ENCODE results near the gene AKT1S1.

The AKT1S1 gene

GRCh38 chr19:49836176-49837008 lies 40.8 kb downstream of the AKT1S1 start:
- H3K27ac ChIP-seq (ENCODE audit: low read depth, low read length), result no peak overlapping the region
- H3K79me2 ChIP-seq (ENCODE audit: control insufficient read depth, insufficient read depth, low read length), result no peaks in the 10 kb centered on the region
- no peak overlapping the region for H4K8ac ChIP-seq (ENCODE audit: low read depth, low read length)
- no peak overlapping the region for H2AK5ac ChIP-seq (ENCODE audit: low read length)
- no peak overlapping the region for H3K4ac ChIP-seq (ENCODE audit: low read depth, low read length)
- no peak overlapping the region for H4K5ac ChIP-seq (ENCODE audit: low read length)
- no peak for DNase-seq
- H3K18ac ChIP-seq (ENCODE audit: low read length), result no peak overlapping the region
- H3K4me3 ChIP-seq (ENCODE audit: low read length), result no peak overlapping the region
- no peaks in the 10 kb centered on the region for H3K4me1 ChIP-seq (ENCODE audit: control insufficient read depth, low read depth, low read length)
- no peak overlapping the region for H2BK120ac ChIP-seq (ENCODE audit: low read depth, low read length)
- no peak overlapping the region for H3K9ac ChIP-seq (ENCODE audit: low read length)
- no peak overlapping the region for H2BK15ac ChIP-seq (replicated peaks; ENCODE audit: low read depth)
- no peak overlapping the region for H2BK5ac ChIP-seq (ENCODE audit: low read length)
- H3K27me3 ChIP-seq (ENCODE audit: insufficient read depth, low read length, poor library complexity), result no peaks in the 10 kb centered on the region
- H3K23ac ChIP-seq (ENCODE audit: low read length), result no peak overlapping the region
- no CpG with 5 or more reads among the region's 20 CpGs for WGBS (ENCODE audit: extremely low coverage, insufficient coverage, low lambda C conversion rate)
- no peaks in the 10 kb centered on the region for H3K79me1 ChIP-seq (ENCODE audit: low read length)
- H3K36me3 ChIP-seq (ENCODE audit: control insufficient read depth, insufficient read depth, low read length), result peaks cover 1% of the 10 kb centered on the region
- no peak overlapping the region for H3K4me2 ChIP-seq (ENCODE audit: low read length)
- H3K56ac ChIP-seq (ENCODE audit: low read length), result no peak overlapping the region

- H3K4me1 ChIP-seq (ENCODE audit: control insufficient read depth, low read depth, low read length), result no peaks in the 10 kb centered on the region
- no peak overlapping the region for H3K4me2 ChIP-seq (ENCODE audit: low read length)
- no peak overlapping the region for H2AK5ac ChIP-seq (ENCODE audit: low read length)
- peaks cover 1% of the 10 kb centered on the region for H3K36me3 ChIP-seq (ENCODE audit: control insufficient read depth, insufficient read depth, low read length)
- H2BK120ac ChIP-seq (ENCODE audit: low read depth, low read length), result no peak overlapping the region
- no peak overlapping the region for H3K27ac ChIP-seq (ENCODE audit: low read depth, low read length)
- DNase-seq, result no peak
- no peak overlapping the region for H3K23ac ChIP-seq (ENCODE audit: low read length)
- no peak overlapping the region for H2BK5ac ChIP-seq (ENCODE audit: low read length)
- no peak overlapping the region for H3K4me3 ChIP-seq (ENCODE audit: low read length)
- no peak overlapping the region for H2BK15ac ChIP-seq (replicated peaks; ENCODE audit: low read depth)
- H3K56ac ChIP-seq (ENCODE audit: low read length), result no peak overlapping the region
- H3K9ac ChIP-seq (ENCODE audit: low read length), result no peak overlapping the region
- WGBS (ENCODE audit: extremely low coverage, insufficient coverage, low lambda C conversion rate), result no CpG with 5 or more reads among the region's 12 CpGs
- no peak overlapping the region for H4K5ac ChIP-seq (ENCODE audit: low read length)
- no peak overlapping the region for H3K18ac ChIP-seq (ENCODE audit: low read length)
- no peaks in the 10 kb centered on the region for H3K79me1 ChIP-seq (ENCODE audit: low read length)
- no peaks in the 10 kb centered on the region for H3K27me3 ChIP-seq (ENCODE audit: insufficient read depth, low read length, poor library complexity)
- H3K79me2 ChIP-seq (ENCODE audit: control insufficient read depth, insufficient read depth, low read length), result no peaks in the 10 kb centered on the region
- H4K8ac ChIP-seq (ENCODE audit: low read depth, low read length), result no peak overlapping the region
- no peak overlapping the region for H3K4ac ChIP-seq (ENCODE audit: low read depth, low read length)
Measured at GRCh38 chr19:49835562-49835961, 41.6 kb downstream of the AKT1S1 start.

DNA sequence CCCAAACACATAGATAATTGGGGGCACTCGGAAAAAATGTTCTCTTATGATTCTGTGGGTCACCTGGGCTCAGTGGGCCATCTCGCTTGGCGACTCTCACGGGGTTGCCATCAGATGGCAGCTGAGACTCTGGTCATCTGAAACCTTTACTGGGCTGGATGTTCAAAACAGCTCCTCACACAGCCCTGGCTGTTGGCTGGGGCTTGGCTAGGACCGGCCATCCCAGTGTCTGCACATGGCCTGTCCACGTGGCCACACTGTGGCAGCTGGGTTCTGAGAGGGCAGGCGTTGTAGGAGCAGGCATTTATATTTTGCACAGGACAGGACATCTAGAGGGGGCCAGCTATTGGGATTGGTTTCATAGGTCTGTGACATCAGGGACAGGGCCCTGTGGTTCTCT lies 43.6 kb downstream of the AKT1S1 start:
- peaks cover 1% of the 10 kb centered on the region for H3K36me3 ChIP-seq (ENCODE audit: control insufficient read depth, insufficient read depth, low read length)

GRCh38 chr19:49832556-49832955 lies 44.6 kb downstream of the AKT1S1 start:
- WGBS (ENCODE audit: extremely low coverage, insufficient coverage, low lambda C conversion rate), result no CpG with 5 or more reads among the region's 9 CpGs
- no peak overlapping the region for H4K5ac ChIP-seq (ENCODE audit: low read length)

More for the DNA sequence above, 43.6 kb downstream of the AKT1S1 start:
- no peak overlapping the region for H3K9ac ChIP-seq (ENCODE audit: low read length)
- H2BK120ac ChIP-seq (ENCODE audit: low read depth, low read length), result no peak overlapping the region
- no peak overlapping the region for H4K5ac ChIP-seq (ENCODE audit: low read length)
- no peak overlapping the region for H3K56ac ChIP-seq (ENCODE audit: low read length)
- no peak overlapping the region for H3K18ac ChIP-seq (ENCODE audit: low read length)
- H3K79me1 ChIP-seq (ENCODE audit: low read length), result no peaks in the 10 kb centered on the region
- no peak overlapping the region for H2AK5ac ChIP-seq (ENCODE audit: low read length)
- no peak overlapping the region for H2BK5ac ChIP-seq (ENCODE audit: low read length)
- no peak overlapping the region for H3K23ac ChIP-seq (ENCODE audit: low read length)
- no peaks in the 10 kb centered on the region for H3K4me1 ChIP-seq (ENCODE audit: control insufficient read depth, low read depth, low read length)
- H3K4me3 ChIP-seq (ENCODE audit: low read length), result no peak overlapping the region
- H3K79me2 ChIP-seq (ENCODE audit: control insufficient read depth, insufficient read depth, low read length), result no peaks in the 10 kb centered on the region
- H2BK15ac ChIP-seq (replicated peaks; ENCODE audit: low read depth), result no peak overlapping the region
- H3K27me3 ChIP-seq (ENCODE audit: insufficient read depth, low read length, poor library complexity), result no peaks in the 10 kb centered on the region
- H4K8ac ChIP-seq (ENCODE audit: low read depth, low read length), result no peak overlapping the region
- DNase-seq, result no peak
- WGBS (ENCODE audit: extremely low coverage, insufficient coverage, low lambda C conversion rate), result no CpG with 5 or more reads among the region's 7 CpGs
- H3K27ac ChIP-seq (ENCODE audit: low read depth, low read length), result no peak overlapping the region
- no peak overlapping the region for H3K4ac ChIP-seq (ENCODE audit: low read depth, low read length)
- no peak overlapping the region for H3K4me2 ChIP-seq (ENCODE audit: low read length)

DNA sequence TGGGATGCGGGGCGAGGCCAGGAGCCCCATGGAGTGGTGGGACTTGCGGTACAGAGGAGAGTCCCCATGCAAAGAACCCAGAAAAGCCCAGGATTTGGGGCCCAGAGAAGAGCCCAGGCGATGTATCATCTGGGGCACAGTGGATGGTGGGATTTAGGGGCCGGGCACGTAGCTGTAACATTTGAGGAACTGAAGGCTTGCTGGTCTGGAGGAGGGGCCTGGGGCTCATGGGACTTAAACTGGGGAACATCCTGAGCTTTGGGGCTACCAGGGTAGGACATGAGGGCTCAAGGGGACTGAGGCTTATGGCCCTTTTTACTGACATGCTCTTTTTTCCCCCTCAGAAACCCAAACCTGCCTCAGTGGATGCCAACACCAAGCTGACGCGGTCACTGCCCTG lies 45.6 kb downstream of the AKT1S1 start:
- Histone ChIP-seq H3K4me1 (ENCODE audit: control insufficient read depth, low read depth, low read length) (no peaks in the 10 kb centered on the region), H3K4me2 (ENCODE audit: low read length) (no peak overlapping the region), H3K79me1 (ENCODE audit: low read length) (peaks cover 3% of the 10 kb centered on the region), H2BK5ac (ENCODE audit: low read length) (no peak overlapping the region), H4K8ac (ENCODE audit: low read depth, low read length) (no peak overlapping the region), H3K36me3 (ENCODE audit: control insufficient read depth, insufficient read depth, low read length) (peaks cover 1% of the 10 kb centered on the region), H3K79me2 (ENCODE audit: control insufficient read depth, insufficient read depth, low read length) (no peaks in the 10 kb centered on the region), H3K56ac (ENCODE audit: low read length) (no peak overlapping the region), H4K5ac (ENCODE audit: low read length) (no peak overlapping the region), H2AK5ac (ENCODE audit: low read length) (no peak overlapping the region), H3K18ac (ENCODE audit: low read length) (no peak overlapping the region), H2BK15ac (replicated peaks; ENCODE audit: low read depth) (no peak overlapping the region), H3K23ac (ENCODE audit: low read length) (no peak overlapping the region), H2BK120ac (ENCODE audit: low read depth, low read length) (no peak overlapping the region), H3K27me3 (ENCODE audit: insufficient read depth, low read length, poor library complexity) (no peaks in the 10 kb centered on the region), H3K9ac (ENCODE audit: low read length) (no peak overlapping the region), H3K4me3 (ENCODE audit: low read length) (no peak overlapping the region), H3K4ac (ENCODE audit: low read depth, low read length) (no peak overlapping the region), H3K27ac (ENCODE audit: low read depth, low read length) (no peak overlapping the region)
- no CpG with 5 or more reads among the region's 8 CpGs for WGBS (ENCODE audit: extremely low coverage, insufficient coverage, low lambda C conversion rate)
- no peak for DNase-seq

More at GRCh38 chr19:49832556-49832955, 44.6 kb downstream of the AKT1S1 start:
- H2BK5ac ChIP-seq (ENCODE audit: low read length), result no peak overlapping the region
- no peak overlapping the region for H3K56ac ChIP-seq (ENCODE audit: low read length)
- no peaks in the 10 kb centered on the region for H3K4me1 ChIP-seq (ENCODE audit: control insufficient read depth, low read depth, low read length)
- no peak overlapping the region for H2AK5ac ChIP-seq (ENCODE audit: low read length)
- H3K36me3 ChIP-seq (ENCODE audit: control insufficient read depth, insufficient read depth, low read length), result peaks cover 1% of the 10 kb centered on the region
- no peaks in the 10 kb centered on the region for H3K27me3 ChIP-seq (ENCODE audit: insufficient read depth, low read length, poor library complexity)
- H3K23ac ChIP-seq (ENCODE audit: low read length), result no peak overlapping the region
- H3K79me1 ChIP-seq (ENCODE audit: low read length), result no peaks in the 10 kb centered on the region
- H3K27ac ChIP-seq (ENCODE audit: low read depth, low read length), result no peak overlapping the region
- no peak overlapping the region for H4K8ac ChIP-seq (ENCODE audit: low read depth, low read length)
- H2BK120ac ChIP-seq (ENCODE audit: low read depth, low read length), result no peak overlapping the region
- no peak overlapping the region for H3K4me2 ChIP-seq (ENCODE audit: low read length)
- H3K4me3 ChIP-seq (ENCODE audit: low read length), result no peak overlapping the region
- H3K79me2 ChIP-seq (ENCODE audit: control insufficient read depth, insufficient read depth, low read length), result no peaks in the 10 kb centered on the region
- H3K18ac ChIP-seq (ENCODE audit: low read length), result no peak overlapping the region
- H3K9ac ChIP-seq (ENCODE audit: low read length), result no peak overlapping the region
- no peak for DNase-seq
- no peak overlapping the region for H3K4ac ChIP-seq (ENCODE audit: low read depth, low read length)
- H2BK15ac ChIP-seq (replicated peaks; ENCODE audit: low read depth), result no peak overlapping the region

- Histone ChIP-seq H3K79me1 (ENCODE audit: low read length) (peaks cover 5% of the 10 kb centered on the region), H2BK120ac (ENCODE audit: low read depth, low read length) (no peak overlapping the region), H4K8ac (ENCODE audit: low read depth, low read length) (no peak overlapping the region), H3K4me2 (ENCODE audit: low read length) (no peak overlapping the region), H3K36me3 (ENCODE audit: control insufficient read depth, insufficient read depth, low read length) (peaks cover 1% of the 10 kb centered on the region), H3K79me2 (ENCODE audit: control insufficient read depth, insufficient read depth, low read length) (no peaks in the 10 kb centered on the region), H2AK5ac (ENCODE audit: low read length) (no peak overlapping the region), H3K9ac (ENCODE audit: low read length) (no peak overlapping the region), H3K4ac (ENCODE audit: low read depth, low read length) (no peak overlapping the region), H3K27me3 (ENCODE audit: insufficient read depth, low read length, poor library complexity) (no peaks in the 10 kb centered on the region), H2BK5ac (ENCODE audit: low read length) (no peak overlapping the region), H3K27ac (ENCODE audit: low read depth, low read length) (no peak overlapping the region), H3K56ac (ENCODE audit: low read length) (no peak overlapping the region), H2BK15ac (replicated peaks; ENCODE audit: low read depth) (no peak overlapping the region), H3K4me3 (ENCODE audit: low read length) (no peak overlapping the region), H4K5ac (ENCODE audit: low read length) (no peak overlapping the region), H3K4me1 (ENCODE audit: control insufficient read depth, low read depth, low read length) (no peaks in the 10 kb centered on the region), H3K23ac (ENCODE audit: low read length) (no peak overlapping the region), H3K18ac (ENCODE audit: low read length) (no peak overlapping the region)
- no CpG with 5 or more reads among the region's 12 CpGs for WGBS (ENCODE audit: extremely low coverage, insufficient coverage, low lambda C conversion rate)
- no peak for DNase-seq
Measured at GRCh38 chr19:49830766-49831165, 46.4 kb downstream of the AKT1S1 start.
